SH-SY5Y (cell line): ENCODE measurements around the gene LOC101059915.
"Not testable (repeated sequence)": the region's sequence is repeated elsewhere in the genome, so short reads cannot be mapped to it uniquely, and the experiment has no call there.

ENCODE experiments used
- GATA2 ChIP-seq: IDR thresholded peaks from 2 replicates; pipeline ENCODE4 v1.6.1; 2011; ENCODE audit warnings: mild to moderate bottlenecking, low read depth, low read length
- GATA3 ChIP-seq: IDR thresholded peaks from 2 replicates; pipeline ENCODE4 v1.6.1; 2011; ENCODE audit warnings: low read depth, mild to moderate bottlenecking, low read length, moderate library complexity

LOC101059915 gene

GRCh38 chrX:71665747-71666146 is 1.6 kb upstream of the LOC101059915 start:
- no peak for TF ChIP-seq GATA2
- no peak for TF ChIP-seq GATA3

GRCh38 chrX:71666240-71667223 is 814 bp upstream of the LOC101059915 start:
- no peak for TF ChIP-seq GATA2
- no peak for TF ChIP-seq GATA3

- TF ChIP-seq GATA2 (no peak), GATA3 (no peak)
Measured at GRCh38 chrX:71668248-71668595, 876 bp downstream of the LOC101059915 start.

- TF ChIP-seq GATA3: no peak
- TF ChIP-seq GATA2: no peak
Measured at GRCh38 chrX:71669492-71669891, 2.1 kb downstream of the LOC101059915 start.

- TF ChIP-seq GATA3 (no peak), GATA2 (no peak)
Measured at GRCh38 chrX:71671043-71671780, 3.9 kb downstream of the LOC101059915 start.

GRCh38 chrX:71671938-71672337 is 4.6 kb downstream of the LOC101059915 start:
- TF ChIP-seq GATA3 (no peak), GATA2 (no peak)

GRCh38 chrX:71679575-71680207 is 12.3 kb downstream of the LOC101059915 start:
- no peak for TF ChIP-seq GATA3
- TF ChIP-seq GATA2: no peak

GRCh38 chrX:71718185-71718584 is 50.8 kb downstream of the LOC101059915 start, which contains the start of gene CXorf49:
Gene CXorf49 (minus strand): TSS chrX:71718285. CDS start chrX:71718151, 134 bp downstream.
- TF ChIP-seq GATA2, GATA3: not testable (repeated sequence)
